Measurements from ENCODE around the gene MT1E. TPM values are rescaled to one million over a fixed set of nuclear protein-coding genes. Genes with fewer than 3 reads are reported as not detected.

Gene MT1E
- total RNA-seq, 5 donors from 2014 or later (not counting 1 experiment from before 2014, with no cell fraction given) = 1.9 to 10.8 (median 6.1) TPM

DNA sequence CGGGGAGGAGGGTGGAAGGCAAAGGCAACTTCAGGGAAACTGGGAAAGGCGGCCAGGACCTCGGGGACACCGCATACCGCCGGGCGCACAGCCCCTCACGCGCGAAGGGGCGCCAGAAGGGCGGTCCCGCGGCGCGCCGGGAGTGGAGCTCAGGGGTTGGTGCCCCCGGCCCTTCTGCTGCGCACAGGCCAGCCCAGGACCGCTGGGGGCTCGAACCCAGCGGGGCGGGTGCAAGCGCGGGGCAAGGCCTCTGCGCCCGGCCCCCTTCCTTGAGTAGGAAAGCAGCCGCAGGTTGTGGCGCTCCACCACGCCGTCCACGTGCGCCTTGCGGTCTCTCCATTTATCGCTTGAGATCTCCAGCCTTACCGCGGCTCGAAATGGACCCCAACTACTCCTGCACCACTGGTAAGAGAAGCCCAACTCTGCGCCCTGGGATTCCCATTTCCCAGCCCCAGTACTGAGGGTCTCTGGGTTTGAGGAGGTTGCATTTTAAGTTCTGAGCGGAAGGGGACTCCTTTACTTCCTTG is 9.9 kb downstream of the MT1E start:
- H3K4me3 ChIP-seq (ENCODE audit: control insufficient read depth in 1 of 2, extremely low read depth in 1 of 2, low read length in 1 of 2) = peak overlapping the region in 1 of 2 donors; percentile 15
- H3K9me3 ChIP-seq = no peaks in the 10 kb centered on the region
- H3K9me3 Mint-ChIP-seq = no peaks in the 10 kb centered on the region
- H3K27me3 Mint-ChIP-seq = peaks cover 74 to 91% of the 10 kb centered on the region in 2 donors
- POLR2A ChIA-PET = no interaction called here
- no peaks in the 10 kb centered on the region for H3K36me3 Mint-ChIP-seq
- H3K27ac ChIP-seq (ENCODE audit: low read length) = no peak overlapping the region
- no peak overlapping the region for H3K27ac Mint-ChIP-seq
- H3K27me3 ChIP-seq (replicated peaks in 1 of 2; ENCODE audit: control insufficient read depth in 2 of 2, extremely low read depth in 1 of 2, insufficient read depth in 2 of 2, low read length in 1 of 2) = peaks cover 19 to 85% of the 10 kb centered on the region in 2 experiments
- ATAC-seq (replicated peaks in 1 of 4) = peak in 3 of 4 experiments; percentile 27 to 41 (median 28)
- peaks cover 0 to 41% of the 10 kb centered on the region in 2 experiments for H3K4me1 ChIP-seq (ENCODE audit: control insufficient read depth in 1 of 2, extremely low read depth in 1 of 2, insufficient read depth in 2 of 2, low read length in 2 of 2)
- H3K4me3 Mint-ChIP-seq = peak overlapping the region; percentile 34 to 84 (median 57)
- peaks cover 30 to 43% (median 30%) of the 10 kb centered on the region in 3 donors for H3K4me1 Mint-ChIP-seq
- CTCF ChIA-PET = interaction anchor here in 1 of 2 donors (0.6 kb wide), 1 partner anchor 58 kb away, joined by 4 read pairs; no protein-coding TSS in a partner anchor
- no peaks in the 10 kb centered on the region for H3K36me3 ChIP-seq (ENCODE audit: control insufficient read depth in 2 of 2, extremely low read depth in 1 of 2, insufficient read depth in 1 of 2, low read length in 1 of 2)
- 3% methylated on average over 34 of the region's 40 CpGs for WGBS (ENCODE audit: insufficient coverage)
- DNase-seq = no peak

DNA sequence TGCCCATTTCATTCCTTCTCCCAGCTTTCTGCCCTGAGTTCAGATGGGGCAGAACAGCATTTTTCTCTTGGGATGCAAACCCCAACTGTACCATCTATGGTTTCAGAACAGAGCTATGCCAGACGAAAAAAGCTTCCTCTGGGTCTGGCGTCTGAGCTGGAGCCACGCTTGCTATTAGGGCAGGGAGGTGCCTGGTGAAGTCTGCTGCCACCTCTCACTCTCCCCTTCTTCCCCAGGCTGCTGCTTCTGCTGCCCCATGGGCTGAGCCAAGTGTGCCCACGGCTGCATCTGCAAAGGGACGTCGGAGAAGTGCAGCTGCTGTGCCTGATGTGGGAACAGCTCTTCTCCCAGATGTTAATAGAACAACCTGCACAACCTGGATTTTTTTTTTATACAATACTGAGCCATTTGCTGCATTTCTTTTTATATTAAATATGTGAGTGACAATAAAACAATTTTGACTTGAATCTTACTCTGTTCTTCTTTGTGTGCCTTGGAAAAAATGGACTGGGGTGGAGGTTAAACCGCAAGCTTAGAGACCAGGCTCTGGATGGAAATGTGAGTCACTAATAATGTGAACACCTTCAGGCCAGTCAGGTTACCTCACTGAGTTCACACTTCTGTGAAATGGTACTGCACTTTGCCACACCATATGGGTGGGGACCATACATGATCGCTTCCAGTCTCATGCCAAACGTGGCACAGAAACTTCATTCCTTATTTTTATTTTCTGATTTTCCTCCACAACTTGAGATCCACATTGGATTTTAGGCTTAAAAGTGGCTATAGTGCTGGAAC is 11.2 kb downstream of the MT1E start:
- Mint-ChIP-seq H3K27me3 (peaks cover 72 to 86% of the 10 kb centered on the region in 2 donors), H3K4me1 (peaks cover 26 to 40% (median 27%) of the 10 kb centered on the region in 3 donors), H3K4me3 (peak overlapping the region in 1 of 3 donors; percentile 84), H3K36me3 (no peaks in the 10 kb centered on the region), H3K9me3 (no peaks in the 10 kb centered on the region), H3K27ac (no peak overlapping the region)
- Histone ChIP-seq H3K27me3 (replicated peaks in 1 of 2; ENCODE audit: control insufficient read depth in 2 of 2, extremely low read depth in 1 of 2, insufficient read depth in 2 of 2, low read length in 1 of 2) (peaks cover 16 to 74% of the 10 kb centered on the region in 2 experiments), H3K9me3 (no peaks in the 10 kb centered on the region), H3K4me3 (ENCODE audit: control insufficient read depth in 1 of 2, extremely low read depth in 1 of 2, low read length in 1 of 2) (no peak overlapping the region), H3K4me1 (ENCODE audit: control insufficient read depth in 1 of 2, extremely low read depth in 1 of 2, insufficient read depth in 2 of 2, low read length in 2 of 2) (peaks cover 0 to 38% of the 10 kb centered on the region in 2 experiments), H3K27ac (ENCODE audit: low read length) (no peak overlapping the region), H3K36me3 (ENCODE audit: control insufficient read depth in 2 of 2, extremely low read depth in 1 of 2, insufficient read depth in 1 of 2, low read length in 1 of 2) (no peaks in the 10 kb centered on the region)
- no peak for ATAC-seq (replicated peaks in 1 of 4)
- POLR2A ChIA-PET = no interaction called here
- 38% methylated on average over 1 of the region's 9 CpGs for WGBS (ENCODE audit: insufficient coverage)
- CTCF ChIA-PET = no interaction called here
- no peak for DNase-seq

DNA sequence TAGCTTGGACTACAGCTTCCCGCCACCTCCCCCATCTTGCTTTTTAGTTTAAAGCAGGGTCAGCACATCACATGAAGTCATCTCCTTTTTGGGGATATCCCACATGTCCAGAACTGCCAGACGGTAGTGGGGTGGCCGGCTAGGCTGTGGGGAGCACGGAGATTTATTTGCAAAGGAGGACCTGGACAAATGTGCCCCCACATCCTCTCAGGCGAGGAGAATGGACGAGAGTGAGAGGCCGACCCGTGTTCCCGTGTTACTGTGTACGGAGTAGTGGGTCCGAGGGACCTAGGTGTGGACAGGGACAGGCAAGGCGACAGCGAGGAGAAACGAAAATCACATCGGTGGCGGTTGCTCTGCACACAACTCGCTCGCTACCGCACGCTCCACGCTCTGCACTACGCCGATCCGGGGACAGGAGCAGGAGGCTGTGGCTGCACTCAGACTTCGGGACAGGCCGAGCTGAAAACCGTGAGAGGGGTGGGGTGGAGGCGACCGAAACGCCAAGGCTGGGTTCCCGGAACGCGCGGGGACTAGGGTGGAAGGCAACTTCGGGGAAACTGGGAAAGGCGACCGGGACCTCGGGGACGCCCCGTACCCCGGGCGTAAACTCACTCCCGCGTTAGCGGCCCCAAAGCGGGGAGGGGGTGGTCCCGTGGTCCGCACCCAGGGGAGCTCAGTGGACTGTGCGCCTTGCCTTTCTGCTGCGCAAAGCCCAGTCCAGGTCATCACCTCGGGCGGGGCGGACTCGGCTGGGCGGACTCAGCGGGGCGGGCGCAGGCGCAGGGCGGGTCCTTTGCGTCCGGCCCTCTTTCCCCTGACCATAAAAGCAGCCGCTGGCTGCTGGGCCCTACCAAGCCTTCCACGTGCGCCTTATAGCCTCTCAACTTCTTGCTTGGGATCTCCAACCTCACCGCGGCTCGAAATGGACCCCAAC is 12.5 kb downstream of the MT1E start, which contains the start of gene MT1A:
TSS of gene MT1A (plus strand) at position 853 of the 937 bp plus-strand sequence. CDS start at position 926, 73 bp downstream.
- Mint-ChIP-seq H3K36me3 (no peaks in the 10 kb centered on the region), H3K27me3 (peaks cover 64 to 77% of the 10 kb centered on the region in 2 donors), H3K4me1 (peaks cover 27 to 43% (median 32%) of the 10 kb centered on the region in 3 donors), H3K27ac (peak within 1 kb of the TSS in 1 of 2 donors; percentile 39), H3K4me3 (peak within 1 kb of the TSS; percentile 9 to 55 (median 31)), H3K9me3 (no peaks in the 10 kb centered on the region)
- ChIA-PET CTCF (no interaction called here), POLR2A (no interaction called here)
- Histone ChIP-seq H3K4me1 (ENCODE audit: control insufficient read depth in 1 of 2, extremely low read depth in 1 of 2, insufficient read depth in 2 of 2, low read length in 2 of 2) (peaks cover 2 to 30% of the 10 kb centered on the region in 2 experiments), H3K36me3 (ENCODE audit: control insufficient read depth in 2 of 2, extremely low read depth in 1 of 2, insufficient read depth in 1 of 2, low read length in 1 of 2) (no peaks in the 10 kb centered on the region), H3K9me3 (no peaks in the 10 kb centered on the region), H3K27me3 (replicated peaks in 1 of 2; ENCODE audit: control insufficient read depth in 2 of 2, extremely low read depth in 1 of 2, insufficient read depth in 2 of 2, low read length in 1 of 2) (peaks cover 14 to 64% of the 10 kb centered on the region in 2 experiments), H3K4me3 (ENCODE audit: control insufficient read depth in 1 of 2, extremely low read depth in 1 of 2, low read length in 1 of 2) (no peak within 1 kb of the TSS), H3K27ac (ENCODE audit: low read length) (no peak within 1 kb of the TSS)
- peak in 3 of 4 experiments; percentile 38 to 45 (median 39) for ATAC-seq (replicated peaks in 1 of 4)
- peak in 1 of 35 experiments; percentile 32 for DNase-seq
- WGBS (ENCODE audit: insufficient coverage) = 6% methylated on average over 60 of the region's 68 CpGs

DNA sequence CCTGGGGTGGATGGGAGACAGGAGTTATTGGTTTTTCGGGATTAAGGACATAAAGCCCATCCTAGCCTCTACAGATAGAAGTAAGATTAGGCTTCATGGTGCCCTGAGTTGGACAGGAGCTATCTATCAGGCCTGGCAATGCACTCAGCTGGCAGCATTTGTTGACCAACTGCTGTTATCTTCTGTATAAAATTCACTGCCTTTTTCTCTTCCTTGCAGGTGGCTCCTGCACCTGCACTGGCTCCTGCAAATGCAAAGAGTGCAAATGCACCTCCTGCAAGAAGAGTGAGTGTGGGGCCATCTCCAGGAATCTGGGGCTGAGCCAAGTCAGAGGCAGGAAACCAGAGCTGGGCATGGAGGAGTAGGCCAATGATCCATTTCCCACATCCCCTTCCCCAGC is 13.5 kb downstream of the MT1E start:
- DNase-seq (no peak), ATAC-seq (replicated peaks in 1 of 4) (no peak)
- Mint-ChIP-seq H3K4me3 (peak overlapping the region in 1 of 3 donors; percentile 55), H3K4me1 (peaks cover 36 to 47% (median 39%) of the 10 kb centered on the region in 3 donors), H3K36me3 (no peaks in the 10 kb centered on the region), H3K9me3 (no peaks in the 10 kb centered on the region), H3K27ac (no peak overlapping the region), H3K27me3 (peaks cover 55 to 69% of the 10 kb centered on the region in 2 donors)
- H3K4me3 ChIP-seq (ENCODE audit: control insufficient read depth in 1 of 2, extremely low read depth in 1 of 2, low read length in 1 of 2) = no peak overlapping the region
- no peaks in the 10 kb centered on the region for H3K36me3 ChIP-seq (ENCODE audit: control insufficient read depth in 2 of 2, extremely low read depth in 1 of 2, insufficient read depth in 1 of 2, low read length in 1 of 2)
- H3K27ac ChIP-seq (ENCODE audit: low read length) = no peak overlapping the region
- no CpG with 5 or more reads among the region's 1 CpG for WGBS (ENCODE audit: insufficient coverage)
- no peaks in the 10 kb centered on the region for H3K9me3 ChIP-seq
- POLR2A ChIA-PET = no interaction called here
- CTCF ChIA-PET = interaction anchor here in 1 of 2 donors (0.6 kb wide), 1 partner anchor 21 kb away, joined by 3 read pairs; no protein-coding TSS in a partner anchor
- H3K4me1 ChIP-seq (ENCODE audit: control insufficient read depth in 1 of 2, extremely low read depth in 1 of 2, insufficient read depth in 2 of 2, low read length in 2 of 2) = peaks cover 2 to 40% of the 10 kb centered on the region in 2 experiments
- peaks cover 11 to 58% of the 10 kb centered on the region in 2 experiments for H3K27me3 ChIP-seq (replicated peaks in 1 of 2; ENCODE audit: control insufficient read depth in 2 of 2, extremely low read depth in 1 of 2, insufficient read depth in 2 of 2, low read length in 1 of 2)

DNA sequence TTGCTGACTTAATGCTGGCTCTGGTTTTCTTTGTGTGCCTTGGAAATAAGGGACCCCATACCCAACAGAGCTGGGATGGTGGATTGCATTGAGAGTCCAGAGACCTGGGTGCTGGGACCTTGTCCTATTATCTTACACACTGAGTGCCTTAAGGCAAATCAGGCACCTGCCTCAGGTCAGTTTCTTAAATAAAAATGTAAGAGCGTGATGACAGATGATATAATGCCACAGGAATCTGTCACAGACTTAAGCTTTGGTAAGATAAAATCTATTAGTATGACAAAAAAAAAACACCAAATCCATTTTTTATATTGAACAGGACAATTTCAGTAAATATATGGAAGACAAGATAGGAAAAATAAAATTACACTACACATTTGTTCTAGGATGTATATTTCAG is 14.5 kb downstream of the MT1E start:
- H3K27ac ChIP-seq (ENCODE audit: low read length) = no peak overlapping the region
- POLR2A ChIA-PET = no interaction called here
- DNase-seq = no peak
- Mint-ChIP-seq H3K27ac (no peak overlapping the region), H3K36me3 (no peaks in the 10 kb centered on the region), H3K27me3 (peaks cover 47 to 59% of the 10 kb centered on the region in 2 donors), H3K4me1 (peaks cover 35 to 46% (median 35%) of the 10 kb centered on the region in 3 donors), H3K4me3 (no peak overlapping the region), H3K9me3 (no peaks in the 10 kb centered on the region)
- no peaks in the 10 kb centered on the region for H3K36me3 ChIP-seq (ENCODE audit: control insufficient read depth in 2 of 2, extremely low read depth in 1 of 2, insufficient read depth in 1 of 2, low read length in 1 of 2)
- no peak overlapping the region for H3K4me3 ChIP-seq (ENCODE audit: control insufficient read depth in 1 of 2, extremely low read depth in 1 of 2, low read length in 1 of 2)
- peaks cover 2 to 39% of the 10 kb centered on the region in 2 experiments for H3K4me1 ChIP-seq (ENCODE audit: control insufficient read depth in 1 of 2, extremely low read depth in 1 of 2, insufficient read depth in 2 of 2, low read length in 2 of 2)
- H3K9me3 ChIP-seq = no peaks in the 10 kb centered on the region
- ATAC-seq (replicated peaks in 1 of 4) = no peak
- whole genome bisulfite sequencing (ENCODE audit: insufficient coverage) = no CpG with 5 or more reads among the region's 1 CpG
- CTCF ChIA-PET = interaction anchor here in 1 of 2 donors (1.1 kb wide), 1 partner anchor 64 kb away, joined by 3 read pairs; no protein-coding TSS in a partner anchor
- peaks cover 12 to 48% of the 10 kb centered on the region in 2 experiments for H3K27me3 ChIP-seq (replicated peaks in 1 of 2; ENCODE audit: control insufficient read depth in 2 of 2, extremely low read depth in 1 of 2, insufficient read depth in 2 of 2, low read length in 1 of 2)
